ENCODE data around the gene POTEE. TPM values are rescaled to one million over a fixed set of nuclear protein-coding genes. Genes with fewer than 3 reads are reported as not detected.
"Not testable (repeated sequence)": the region's sequence is repeated elsewhere in the genome, so short reads cannot be mapped to it uniquely, and the experiment has no call there.

Gene POTEE
- total and polyA plus RNA-seq, 2 donors (not counting 3 experiments of a cell fraction or from before 2014, with no cell fraction given), result 0.06 to 0.31 TPM

DNA sequence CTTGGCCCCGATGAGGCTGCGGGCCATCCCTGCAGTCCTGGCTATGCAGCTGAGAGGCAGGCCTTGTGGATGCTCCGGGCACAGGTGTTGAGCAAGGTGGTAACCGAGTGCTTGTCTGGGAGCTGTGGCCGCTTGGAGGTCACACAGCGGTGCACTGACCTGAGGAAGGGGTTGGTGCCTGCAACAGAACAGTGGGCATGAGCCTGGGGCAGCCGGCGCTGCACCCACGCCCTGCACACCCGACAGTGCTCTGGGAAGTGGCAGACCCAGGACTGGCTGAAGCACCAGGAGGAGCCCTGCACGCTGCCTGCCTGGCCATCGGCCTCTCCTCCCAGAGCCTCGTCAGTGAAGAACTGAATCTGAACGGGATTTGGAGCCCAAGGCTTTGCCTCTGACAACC lies 8.2 kb upstream of the POTEE start:
- intact Hi-C loops (cut with micrococcal nuclease) (no loop called here), dilution Hi-C loops (cut with MboI; ENCODE audit: extremely low pct_ligation_motif_present, low sequenced_read_pairs) (no loop called here)
- TF ChIP-seq EZH2 (IDR thresholded peaks at IDR 0.05; ENCODE audit: borderline replicate concordance, low read depth, low read length, severe bottlenecking) (no peak), POLR2A (IDR thresholded peaks at IDR 0.05; ENCODE audit: low read depth, low read length) (no peak), JUN (IDR thresholded peaks at IDR 0.05; ENCODE audit: borderline replicate concordance, insufficient read depth, insufficient read length, low read depth) (no peak), FOS (IDR thresholded peaks at IDR 0.05; ENCODE audit: borderline replicate concordance, insufficient read depth, low read length) (no peak), POLR2AphosphoS5 (IDR thresholded peaks at IDR 0.05; ENCODE audit: insufficient read depth, low read depth, low read length) (no peak), GATA2 (IDR thresholded peaks at IDR 0.05; ENCODE audit: insufficient read depth, insufficient read length, low read depth, low read length) (no peak), MYC (IDR thresholded peaks at IDR 0.05; ENCODE audit: low read depth, low read length) (no peak)
- TF ChIP-seq, protein P1, sequence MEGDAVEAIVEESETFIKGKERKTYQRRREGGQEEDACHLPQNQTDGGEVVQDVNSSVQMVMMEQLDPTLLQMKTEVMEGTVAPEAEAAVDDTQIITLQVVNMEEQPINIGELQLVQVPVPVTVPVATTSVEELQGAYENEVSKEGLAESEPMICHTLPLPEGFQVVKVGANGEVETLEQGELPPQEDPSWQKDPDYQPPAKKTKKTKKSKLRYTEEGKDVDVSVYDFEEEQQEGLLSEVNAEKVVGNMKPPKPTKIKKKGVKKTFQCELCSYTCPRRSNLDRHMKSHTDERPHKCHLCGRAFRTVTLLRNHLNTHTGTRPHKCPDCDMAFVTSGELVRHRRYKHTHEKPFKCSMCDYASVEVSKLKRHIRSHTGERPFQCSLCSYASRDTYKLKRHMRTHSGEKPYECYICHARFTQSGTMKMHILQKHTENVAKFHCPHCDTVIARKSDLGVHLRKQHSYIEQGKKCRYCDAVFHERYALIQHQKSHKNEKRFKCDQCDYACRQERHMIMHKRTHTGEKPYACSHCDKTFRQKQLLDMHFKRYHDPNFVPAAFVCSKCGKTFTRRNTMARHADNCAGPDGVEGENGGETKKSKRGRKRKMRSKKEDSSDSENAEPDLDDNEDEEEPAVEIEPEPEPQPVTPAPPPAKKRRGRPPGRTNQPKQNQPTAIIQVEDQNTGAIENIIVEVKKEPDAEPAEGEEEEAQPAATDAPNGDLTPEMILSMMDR (IDR thresholded peaks at IDR 0.05; ENCODE audit: extremely low read depth in 1 of 2, insufficient read depth in 1 of 2, low read depth in 1 of 2, low read length in 2 of 2), result no peak
- TF ChIP-seq, protein P2, sequence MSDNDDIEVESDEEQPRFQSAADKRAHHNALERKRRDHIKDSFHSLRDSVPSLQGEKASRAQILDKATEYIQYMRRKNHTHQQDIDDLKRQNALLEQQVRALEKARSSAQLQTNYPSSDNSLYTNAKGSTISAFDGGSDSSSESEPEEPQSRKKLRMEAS (IDR thresholded peaks at IDR 0.05; ENCODE audit: insufficient read depth, insufficient read length), result no peak
- H3K9me3 ChIP-seq (replicated peaks; ENCODE audit: control insufficient read depth, insufficient read depth, low read length), result no peaks in the 10 kb centered on the region
- H3K27ac ChIP-seq (ENCODE audit: insufficient read depth, low read depth, low read length), result no peak overlapping the region
- no peaks in the 10 kb centered on the region for H3K9me1 ChIP-seq (replicated peaks; ENCODE audit: control insufficient read depth, extremely low read depth, insufficient read depth, low read length)
- H2AFZ ChIP-seq (ENCODE audit: low read depth, low read length), result no peak overlapping the region
- H3K4me2 ChIP-seq (ENCODE audit: insufficient read depth, low read length), result no peak overlapping the region
- H4K20me1 ChIP-seq (replicated peaks; ENCODE audit: control insufficient read depth, extremely low read depth, insufficient read depth, low read length), result no peaks in the 10 kb centered on the region
- no peaks in the 10 kb centered on the region for H3K79me2 ChIP-seq (ENCODE audit: control insufficient read depth, insufficient read depth, low read length)
- DNase-seq (ENCODE audit: low read depth, low spot score) (no peak), FAIRE-seq (no peak)
- no peaks in the 10 kb centered on the region for H3K27me3 ChIP-seq (ENCODE audit: control insufficient read depth in 2 of 2, insufficient read depth in 2 of 2, low read length in 2 of 2)
- ChIA-PET POLR2A (no interaction called here), CTCF (no interaction called here)
- BruUV-seq (replicated peaks), result no TSS peak
- no peak overlapping the region for H3K4me3 ChIP-seq (replicated peaks in 1 of 3; ENCODE audit: insufficient read depth in 1 of 3, low read depth in 1 of 3, low read length in 3 of 3)
- H3K9ac ChIP-seq (replicated peaks; ENCODE audit: extremely low read depth, insufficient read depth, low read length), result no peak overlapping the region
- H3K36me3 ChIP-seq (ENCODE audit: control insufficient read depth in 2 of 2, extremely low read depth in 1 of 2, insufficient read depth in 2 of 2, low read length in 2 of 2), result no peaks in the 10 kb centered on the region
- no peaks in the 10 kb centered on the region for H3K4me1 ChIP-seq (ENCODE audit: control insufficient read depth, extremely low read depth, insufficient read depth, low read length)

DNA sequence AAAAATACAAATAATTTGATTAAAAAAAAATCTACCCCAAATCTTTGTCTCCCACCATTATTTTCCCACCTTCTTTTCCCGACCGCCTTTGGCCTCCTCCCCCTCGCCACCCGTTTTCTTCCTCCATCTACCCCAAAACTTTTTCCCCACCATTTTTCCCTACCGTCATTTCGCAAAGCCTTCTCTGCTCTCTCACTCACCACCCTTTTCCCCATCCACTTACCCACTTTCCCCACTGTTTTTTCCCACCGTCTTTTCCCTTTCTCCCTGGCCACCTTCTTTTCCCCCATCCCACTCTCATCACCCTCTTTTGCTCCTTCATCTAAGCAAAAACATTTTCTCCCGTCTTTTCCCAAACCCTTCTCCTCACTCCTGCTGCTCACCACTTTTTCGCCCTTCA lies 1.5 kb upstream of the POTEE start:
- H2AFZ ChIP-seq (ENCODE audit: low read depth, low read length); H3K4me3 ChIP-seq (replicated peaks in 1 of 3; ENCODE audit: insufficient read depth in 1 of 3, low read depth in 1 of 3, low read length in 3 of 3); H3K4me1 ChIP-seq (ENCODE audit: control insufficient read depth, extremely low read depth, insufficient read depth, low read length); BruUV-seq (replicated peaks); H3K9me3 ChIP-seq (replicated peaks; ENCODE audit: control insufficient read depth, insufficient read depth, low read length); dilution Hi-C loops (cut with MboI; ENCODE audit: extremely low pct_ligation_motif_present, low sequenced_read_pairs); FAIRE-seq; POLR2A ChIA-PET; H3K4me2 ChIP-seq (ENCODE audit: insufficient read depth, low read length); H3K9ac ChIP-seq (replicated peaks; ENCODE audit: extremely low read depth, insufficient read depth, low read length); DNase-seq (ENCODE audit: low read depth, low spot score); intact Hi-C loops (cut with micrococcal nuclease); H3K27ac ChIP-seq (ENCODE audit: insufficient read depth, low read depth, low read length); H3K27me3 ChIP-seq (ENCODE audit: control insufficient read depth in 2 of 2, insufficient read depth in 2 of 2, low read length in 2 of 2); H3K9me1 ChIP-seq (replicated peaks; ENCODE audit: control insufficient read depth, extremely low read depth, insufficient read depth, low read length); CTCF ChIA-PET; H3K36me3 ChIP-seq (ENCODE audit: control insufficient read depth in 2 of 2, extremely low read depth in 1 of 2, insufficient read depth in 2 of 2, low read length in 2 of 2); H3K79me2 ChIP-seq (ENCODE audit: control insufficient read depth, insufficient read depth, low read length); H4K20me1 ChIP-seq (replicated peaks; ENCODE audit: control insufficient read depth, extremely low read depth, insufficient read depth, low read length): not testable (repeated sequence)

DNA sequence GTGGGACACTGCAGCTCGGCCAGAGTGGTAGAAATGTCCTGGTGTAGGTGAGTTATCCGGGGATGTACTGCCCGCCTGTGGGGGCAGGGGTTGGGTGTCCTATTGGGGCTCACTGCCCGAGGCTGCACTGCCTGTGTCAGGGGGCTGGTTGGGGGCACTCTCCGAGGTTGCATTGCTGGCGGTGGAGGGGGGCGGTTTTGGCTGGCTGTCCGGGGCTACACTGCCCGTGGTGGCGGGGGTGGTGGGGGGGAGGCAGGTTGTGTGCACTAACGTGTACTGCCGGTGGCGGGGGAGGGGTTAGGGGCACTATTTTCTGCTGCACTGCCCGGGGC lies 403 bp downstream of the POTEE start:
- H3K79me2 ChIP-seq (ENCODE audit: control insufficient read depth, insufficient read depth, low read length); H3K4me1 ChIP-seq (ENCODE audit: control insufficient read depth, extremely low read depth, insufficient read depth, low read length); H3K9me3 ChIP-seq (replicated peaks; ENCODE audit: control insufficient read depth, insufficient read depth, low read length); FAIRE-seq; H3K27me3 ChIP-seq (ENCODE audit: control insufficient read depth in 2 of 2, insufficient read depth in 2 of 2, low read length in 2 of 2); H3K36me3 ChIP-seq (ENCODE audit: control insufficient read depth in 2 of 2, extremely low read depth in 1 of 2, insufficient read depth in 2 of 2, low read length in 2 of 2); H3K27ac ChIP-seq (ENCODE audit: insufficient read depth, low read depth, low read length); H3K4me3 ChIP-seq (replicated peaks in 1 of 3; ENCODE audit: insufficient read depth in 1 of 3, low read depth in 1 of 3, low read length in 3 of 3); POLR2A ChIA-PET; H3K9me1 ChIP-seq (replicated peaks; ENCODE audit: control insufficient read depth, extremely low read depth, insufficient read depth, low read length); DNase-seq (ENCODE audit: low read depth, low spot score); intact Hi-C loops (cut with micrococcal nuclease); H3K4me2 ChIP-seq (ENCODE audit: insufficient read depth, low read length); H4K20me1 ChIP-seq (replicated peaks; ENCODE audit: control insufficient read depth, extremely low read depth, insufficient read depth, low read length); H3K9ac ChIP-seq (replicated peaks; ENCODE audit: extremely low read depth, insufficient read depth, low read length); CTCF ChIA-PET; BruUV-seq (replicated peaks); dilution Hi-C loops (cut with MboI; ENCODE audit: extremely low pct_ligation_motif_present, low sequenced_read_pairs); H2AFZ ChIP-seq (ENCODE audit: low read depth, low read length): not testable (repeated sequence)
